SK-N-MC (cell line): ENCODE measurements around the gene PTTG1.

ENCODE experiments used
- EZH2 ChIP-seq: fragments of 200-600 bp; sonication (generic); IDR thresholded peaks from one replicate; pipeline ENCODE4 v1.6.1; 2017; ENCODE audit warnings: antibody characterized with exemption
- FOXP2 ChIP-seq: optimal IDR thresholded peaks from 2 replicates; pipeline ENCODE3; 2011; ENCODE audit warnings: mild to moderate bottlenecking, moderate library complexity; ENCODE audit not compliant: insufficient read depth; ENCODE audit errors: extremely low read length, control extremely low read depth
- POLR2AphosphoS5 ChIP-seq: IDR thresholded peaks from 2 replicates; pipeline ENCODE4 v1.6.1; 2012; ENCODE audit warnings: mild to moderate bottlenecking, low read depth, low read length, borderline replicate concordance

DNA sequence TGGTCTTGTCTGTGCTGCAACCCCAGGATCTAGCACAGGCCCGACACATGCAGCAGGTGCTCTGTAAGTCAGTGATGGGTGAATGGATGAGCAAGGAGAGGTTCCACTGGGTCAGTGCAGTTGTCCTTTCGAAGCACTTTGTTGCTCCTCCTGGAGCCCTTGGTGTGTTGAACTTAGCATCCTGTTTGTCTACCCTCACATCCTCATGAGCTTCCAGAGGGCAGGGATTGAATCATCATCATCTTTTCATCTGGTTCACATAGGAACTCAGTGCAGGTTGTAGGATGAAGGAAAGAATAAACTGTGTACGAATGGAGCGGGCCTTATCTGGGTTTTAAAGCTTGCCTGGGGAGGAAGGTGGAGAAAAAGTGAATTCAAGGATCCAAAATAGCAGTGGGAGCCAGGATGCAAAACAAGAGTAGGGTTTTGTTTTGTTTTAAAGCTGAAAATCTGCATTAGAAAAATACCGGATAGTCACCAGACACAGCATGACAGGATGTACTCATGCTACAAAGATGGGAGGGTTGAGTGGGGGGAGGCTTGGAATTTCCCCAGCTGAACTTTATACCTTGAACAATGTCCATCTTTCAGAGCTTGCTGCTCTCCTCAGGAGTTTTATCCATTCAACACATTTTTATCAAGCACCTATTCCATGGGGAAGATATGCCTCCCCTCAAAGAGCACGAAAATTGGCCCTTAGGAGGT, 55.8 kb downstream of the PTTG1 start:
- TF ChIP-seq POLR2AphosphoS5, result no peak
- no peak for TF ChIP-seq EZH2
- TF ChIP-seq FOXP2, result no peak
